Loucy (cell line): ENCODE measurements around the gene EEPD1.

Experiments
- EZH2phosphoT487 ChIP-seq: fragments of 200-600 bp; IDR thresholded peaks from 2 replicates; pipeline ENCODE4 v1.6.1; 2018; ENCODE audit warnings: antibody characterized with exemption, mild to moderate bottlenecking, moderate library complexity, borderline replicate concordance
- TF ChIP-seq, protein P1 (sequence below): fragments of 200-600 bp; sonication (generic); conservative IDR thresholded peaks from 2 replicates; pipeline ENCODE4 v1.5.1; 2014; ENCODE audit warnings: mild to moderate bottlenecking, antibody characterized with exemption, low read length

DNA sequence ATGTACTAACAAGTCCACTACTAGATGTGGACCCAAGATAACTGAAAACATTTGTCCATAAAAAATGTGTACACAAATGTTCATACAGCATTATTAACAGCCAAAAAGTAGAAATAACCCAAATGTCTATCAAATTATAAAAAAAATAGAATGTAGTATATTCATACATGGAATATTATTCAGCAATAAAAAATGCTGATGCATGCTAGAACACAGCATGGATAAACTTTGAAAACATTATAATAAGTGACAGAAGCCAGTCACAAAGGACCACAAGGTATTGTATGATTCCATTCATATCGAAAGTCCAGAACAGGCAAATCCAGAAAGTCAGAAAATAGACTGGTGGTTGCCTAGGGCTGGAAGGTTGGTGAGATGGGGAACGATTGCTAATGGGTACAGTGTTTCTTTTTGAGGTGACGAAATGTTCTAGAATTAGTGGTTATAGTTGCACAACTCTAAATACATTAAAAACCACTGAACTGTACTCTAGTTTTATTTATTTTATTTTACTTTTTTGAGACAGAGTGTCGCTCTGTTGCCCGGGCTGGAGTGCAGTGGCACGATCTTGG is 193.3 kb downstream of the EEPD1 start:
- TF ChIP-seq, protein P1, sequence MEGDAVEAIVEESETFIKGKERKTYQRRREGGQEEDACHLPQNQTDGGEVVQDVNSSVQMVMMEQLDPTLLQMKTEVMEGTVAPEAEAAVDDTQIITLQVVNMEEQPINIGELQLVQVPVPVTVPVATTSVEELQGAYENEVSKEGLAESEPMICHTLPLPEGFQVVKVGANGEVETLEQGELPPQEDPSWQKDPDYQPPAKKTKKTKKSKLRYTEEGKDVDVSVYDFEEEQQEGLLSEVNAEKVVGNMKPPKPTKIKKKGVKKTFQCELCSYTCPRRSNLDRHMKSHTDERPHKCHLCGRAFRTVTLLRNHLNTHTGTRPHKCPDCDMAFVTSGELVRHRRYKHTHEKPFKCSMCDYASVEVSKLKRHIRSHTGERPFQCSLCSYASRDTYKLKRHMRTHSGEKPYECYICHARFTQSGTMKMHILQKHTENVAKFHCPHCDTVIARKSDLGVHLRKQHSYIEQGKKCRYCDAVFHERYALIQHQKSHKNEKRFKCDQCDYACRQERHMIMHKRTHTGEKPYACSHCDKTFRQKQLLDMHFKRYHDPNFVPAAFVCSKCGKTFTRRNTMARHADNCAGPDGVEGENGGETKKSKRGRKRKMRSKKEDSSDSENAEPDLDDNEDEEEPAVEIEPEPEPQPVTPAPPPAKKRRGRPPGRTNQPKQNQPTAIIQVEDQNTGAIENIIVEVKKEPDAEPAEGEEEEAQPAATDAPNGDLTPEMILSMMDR, result no peak
- no peak for TF ChIP-seq EZH2phosphoT487
